Urothelium cell line (cell line): Measurements from ENCODE around the gene EPG5.
A peak's percentile ranks its signal among the peaks of the same experiment; 100 is the strongest.
"Not testable (repeated sequence)": the region's sequence is repeated elsewhere in the genome, so short reads cannot be mapped to it uniquely, and the experiment has no call there.

Experiments
- DNase-seq: peaks from one replicate; pipeline ENCODE4 v3.0.0; 2011; ENCODE audit warnings: low spot score, mixed read lengths
- FAIRE-seq: peaks from 2 replicates; lab custom pipeline; 2011; peaks lifted over from hg19 to GRCh38; lab: Jason Lieb, UNC

Gene EPG5, protein sequence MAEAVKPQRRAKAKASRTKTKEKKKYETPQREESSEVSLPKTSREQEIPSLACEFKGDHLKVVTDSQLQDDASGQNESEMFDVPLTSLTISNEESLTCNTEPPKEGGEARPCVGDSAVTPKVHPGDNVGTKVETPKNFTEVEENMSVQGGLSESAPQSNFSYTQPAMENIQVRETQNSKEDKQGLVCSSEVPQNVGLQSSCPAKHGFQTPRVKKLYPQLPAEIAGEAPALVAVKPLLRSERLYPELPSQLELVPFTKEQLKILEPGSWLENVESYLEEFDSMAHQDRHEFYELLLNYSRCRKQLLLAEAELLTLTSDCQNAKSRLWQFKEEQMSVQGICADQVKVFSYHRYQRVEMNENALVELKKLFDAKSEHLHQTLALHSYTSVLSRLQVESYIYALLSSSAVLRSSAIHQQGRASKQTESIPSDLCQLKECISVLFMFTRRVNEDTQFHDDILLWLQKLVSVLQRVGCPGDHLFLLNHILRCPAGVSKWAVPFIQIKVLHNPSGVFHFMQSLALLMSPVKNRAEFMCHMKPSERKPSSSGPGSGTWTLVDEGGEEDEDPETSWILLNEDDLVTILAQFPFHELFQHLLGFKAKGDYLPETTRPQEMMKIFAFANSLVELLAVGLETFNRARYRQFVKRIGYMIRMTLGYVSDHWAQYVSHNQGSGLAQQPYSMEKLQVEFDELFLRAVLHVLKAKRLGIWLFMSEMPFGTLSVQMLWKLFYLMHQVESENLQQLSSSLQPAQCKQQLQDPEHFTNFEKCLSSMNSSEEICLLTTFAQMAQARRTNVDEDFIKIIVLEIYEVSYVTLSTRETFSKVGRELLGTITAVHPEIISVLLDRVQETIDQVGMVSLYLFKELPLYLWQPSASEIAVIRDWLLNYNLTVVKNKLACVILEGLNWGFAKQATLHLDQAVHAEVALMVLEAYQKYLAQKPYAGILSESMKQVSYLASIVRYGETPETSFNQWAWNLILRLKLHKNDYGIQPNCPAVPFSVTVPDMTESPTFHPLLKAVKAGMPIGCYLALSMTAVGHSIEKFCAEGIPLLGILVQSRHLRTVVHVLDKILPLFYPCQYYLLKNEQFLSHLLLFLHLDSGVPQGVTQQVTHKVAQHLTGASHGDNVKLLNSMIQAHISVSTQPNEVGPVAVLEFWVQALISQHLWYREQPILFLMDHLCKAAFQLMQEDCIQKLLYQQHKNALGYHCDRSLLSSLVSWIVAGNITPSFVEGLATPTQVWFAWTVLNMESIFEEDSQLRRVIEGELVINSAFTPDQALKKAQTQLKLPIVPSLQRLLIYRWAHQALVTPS (N-terminal part only)

DNA sequence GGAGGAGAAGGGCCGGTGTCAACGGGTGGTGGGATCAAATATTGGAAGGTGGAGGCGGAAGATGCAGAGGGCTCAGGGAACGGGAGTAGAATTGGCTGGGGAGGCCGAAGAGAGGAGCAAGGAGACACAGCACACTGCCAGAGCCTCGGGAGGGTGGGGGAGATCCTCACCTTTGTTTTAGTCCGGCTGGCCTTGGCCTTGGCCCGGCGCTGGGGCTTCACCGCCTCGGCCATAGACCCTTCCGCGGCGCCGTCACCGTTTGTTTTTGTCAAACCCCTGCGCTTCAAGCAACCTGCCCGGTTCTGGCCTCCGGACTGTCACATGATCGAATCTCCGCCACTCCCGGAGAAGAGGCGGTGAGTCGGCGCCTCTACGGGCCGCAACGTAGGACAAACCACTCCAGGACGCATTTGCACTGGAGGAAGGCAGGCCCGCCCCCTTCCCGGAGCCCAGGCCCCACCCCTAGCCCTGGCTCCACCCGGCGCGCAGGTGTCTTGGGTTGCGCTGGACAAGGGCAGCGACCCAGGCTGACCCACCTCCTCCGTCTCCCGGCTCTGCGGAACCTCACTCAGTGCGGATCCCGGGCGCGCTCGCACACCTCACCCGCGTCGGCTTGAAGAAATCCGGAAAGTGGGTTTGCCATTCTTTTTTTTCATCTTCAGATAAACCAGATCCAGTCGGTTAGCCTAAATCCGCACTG, at the start of gene EPG5:
Gene EPG5 (minus strand): TSS at position 323 of the 700 bp plus-strand sequence. CDS start 90 bp downstream, at position 233.
- DNase-seq (peak; percentile 89), FAIRE-seq (no peak)

DNA sequence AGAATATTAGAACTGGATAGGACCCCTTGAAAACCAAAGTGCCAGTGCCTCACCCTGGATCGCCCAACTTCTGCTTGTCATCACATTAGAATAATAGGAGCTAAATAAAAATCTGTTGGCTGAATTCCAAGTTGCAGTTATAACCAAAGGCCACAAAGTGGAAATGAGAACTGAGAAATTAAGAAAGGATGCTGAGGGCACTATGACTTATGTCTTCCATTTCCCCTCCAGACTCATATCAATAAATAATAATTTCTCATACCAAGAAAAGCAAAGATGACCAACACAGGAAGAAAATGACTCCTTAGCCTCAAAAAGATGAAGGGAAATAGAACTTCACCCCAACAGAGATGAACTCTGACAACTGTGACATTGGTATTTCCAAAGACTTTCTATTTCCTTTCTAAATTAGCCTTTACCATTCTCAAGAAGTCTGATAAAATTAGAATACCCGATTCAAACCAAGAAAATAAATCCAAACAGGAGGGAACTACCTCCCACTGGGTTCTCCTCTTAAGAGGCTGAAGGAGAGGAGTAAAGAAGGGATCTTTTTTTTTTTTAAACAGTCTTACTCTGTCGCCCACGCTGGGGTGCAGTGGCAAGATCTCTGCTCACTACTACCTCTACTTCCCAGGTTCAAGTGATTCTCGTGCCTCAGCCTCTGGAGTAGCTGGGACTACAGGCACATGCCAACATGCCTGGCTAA, 46.5 kb upstream of the EPG5 start:
- DNase-seq: no peak
- FAIRE-seq: no peak

DNA sequence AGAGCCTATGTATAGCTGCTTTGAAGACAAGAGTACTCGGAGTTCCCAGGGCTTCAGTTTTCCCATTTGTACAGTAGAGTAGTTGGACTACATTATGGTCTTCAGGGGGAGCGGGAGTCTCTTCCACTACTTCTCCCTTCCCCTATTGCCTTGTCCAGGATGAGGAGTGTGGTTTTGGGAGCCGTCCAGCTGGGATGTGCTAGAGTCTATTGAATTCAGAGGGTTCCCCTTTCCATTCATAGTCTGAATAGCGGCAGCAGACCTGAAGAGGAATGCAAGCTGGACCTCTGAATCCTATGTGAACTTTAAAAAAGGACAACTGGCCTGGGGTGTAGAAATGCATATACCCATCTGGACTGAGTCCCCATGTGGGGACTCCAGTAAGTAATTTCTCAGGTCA, 43.5 kb upstream of the EPG5 start:
- DNase-seq: no peak
- no peak for FAIRE-seq

DNA sequence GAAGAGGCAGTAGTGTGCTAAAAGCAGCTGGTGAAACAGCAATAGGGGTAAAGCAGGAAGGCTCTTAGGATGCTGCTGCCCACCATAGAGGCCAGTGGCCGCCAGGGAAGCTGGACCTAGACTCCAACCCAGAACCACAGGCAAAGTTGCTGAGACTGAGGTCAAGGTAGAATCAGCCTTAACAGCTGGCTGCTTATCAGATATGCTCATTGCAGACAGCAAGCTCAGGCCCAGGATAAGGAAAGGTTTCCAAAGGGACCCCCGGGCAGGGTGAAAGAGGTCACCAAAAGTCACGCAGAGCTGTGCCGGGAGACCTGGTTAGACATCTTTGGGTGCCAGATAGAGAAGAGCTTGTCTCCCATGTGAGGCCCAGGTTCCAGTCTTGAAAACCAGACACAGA, 42.9 kb upstream of the EPG5 start:
- FAIRE-seq: no peak
- no peak for DNase-seq

DNA sequence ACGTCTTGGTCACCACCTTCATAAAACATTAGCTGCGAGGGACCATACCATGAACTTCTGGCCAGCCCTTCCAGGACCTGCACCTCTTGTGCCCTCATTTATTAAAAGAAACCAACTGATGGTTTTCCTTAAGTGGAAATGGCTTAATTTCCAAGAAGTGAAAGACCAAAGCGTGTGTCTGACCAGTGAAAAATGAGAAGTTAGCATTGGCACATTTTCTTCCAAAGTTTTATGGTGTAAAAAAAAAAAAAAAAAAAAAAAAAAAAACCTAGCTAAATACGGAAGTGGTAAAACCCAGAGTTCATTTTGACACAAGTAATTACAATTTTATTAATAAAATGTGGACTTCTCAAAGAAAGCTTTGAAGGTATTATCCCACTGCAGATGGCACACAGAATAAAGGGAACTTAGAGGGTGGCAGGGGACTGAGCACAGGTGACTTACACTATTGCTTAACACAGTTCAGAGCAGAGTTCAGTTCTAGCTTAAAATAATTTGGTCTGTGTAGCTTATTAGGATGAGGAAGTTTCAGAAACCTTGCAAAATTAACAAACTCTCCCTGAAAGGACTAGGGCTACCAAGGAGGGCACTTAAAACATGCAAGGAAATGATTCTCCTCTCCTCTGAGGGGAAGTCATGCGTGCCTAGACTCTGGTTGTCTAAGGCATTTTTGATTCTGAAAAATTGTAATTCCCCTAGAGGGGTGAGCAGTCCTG, 42.2 kb upstream of the EPG5 start:
- no peak for DNase-seq
- no peak for FAIRE-seq

DNA sequence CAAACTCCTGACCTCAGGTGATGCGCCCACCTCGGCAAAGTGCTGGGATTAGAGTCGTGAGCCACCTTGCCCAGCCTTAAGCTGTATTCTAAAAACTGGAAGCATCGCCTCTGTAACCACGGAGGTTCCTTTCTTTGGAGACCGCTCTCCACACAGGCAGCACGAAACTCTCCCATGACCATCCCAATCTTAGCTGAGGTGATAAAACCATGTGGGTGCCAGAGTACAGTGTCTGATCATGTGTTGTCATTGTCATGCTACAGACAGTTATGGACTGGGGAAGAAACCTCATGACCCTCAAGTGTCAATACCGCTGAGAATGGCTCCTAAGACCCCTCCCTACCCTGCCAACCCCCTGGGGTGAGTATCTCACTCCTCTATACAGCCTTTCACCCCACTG, 41.4 kb upstream of the EPG5 start:
- DNase-seq (no peak), FAIRE-seq (no peak)

DNA sequence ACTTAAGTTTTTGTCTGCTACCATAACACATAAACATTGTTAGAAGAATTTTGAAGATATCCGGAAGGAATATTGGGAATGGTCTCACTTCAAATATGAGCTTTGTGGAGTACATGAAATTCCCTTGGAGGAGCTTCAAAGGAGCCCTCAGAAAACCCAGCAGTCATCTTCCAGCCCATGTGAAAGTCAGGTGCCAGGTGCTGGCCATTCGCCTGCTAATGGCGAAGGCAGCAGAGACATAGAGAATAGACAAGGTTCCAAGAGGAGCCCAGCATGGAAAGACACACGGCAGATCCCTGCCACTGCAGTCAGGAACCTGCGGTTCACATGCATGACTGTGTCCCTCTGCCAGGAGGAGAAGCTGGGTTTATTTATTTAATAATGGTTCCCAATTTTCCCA, 40.0 kb upstream of the EPG5 start:
- no peak for FAIRE-seq

DNA sequence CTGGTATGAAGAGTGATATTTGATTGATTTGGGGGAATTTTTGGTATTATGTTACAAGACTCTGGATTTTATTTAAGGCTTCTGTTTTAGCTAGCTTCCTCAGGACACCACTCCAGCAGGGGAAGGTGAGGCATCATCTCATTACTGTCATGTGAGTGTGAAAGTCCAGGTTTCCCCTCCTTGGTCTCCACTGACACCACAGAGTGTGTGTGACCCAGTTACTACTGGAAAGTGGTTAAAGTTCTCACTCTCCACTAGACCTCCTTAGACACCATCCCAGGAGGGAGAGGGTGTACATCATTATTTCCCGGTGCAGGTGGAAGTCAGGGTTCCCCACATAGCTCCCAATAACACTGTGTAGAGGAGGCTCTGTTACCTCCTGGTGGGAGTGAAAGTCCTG, 35.8 kb upstream of the EPG5 start:
- no peak for DNase-seq
- no peak for FAIRE-seq

More for the DNA sequence above, 40.0 kb upstream of the EPG5 start:
- DNase-seq: no peak

DNA sequence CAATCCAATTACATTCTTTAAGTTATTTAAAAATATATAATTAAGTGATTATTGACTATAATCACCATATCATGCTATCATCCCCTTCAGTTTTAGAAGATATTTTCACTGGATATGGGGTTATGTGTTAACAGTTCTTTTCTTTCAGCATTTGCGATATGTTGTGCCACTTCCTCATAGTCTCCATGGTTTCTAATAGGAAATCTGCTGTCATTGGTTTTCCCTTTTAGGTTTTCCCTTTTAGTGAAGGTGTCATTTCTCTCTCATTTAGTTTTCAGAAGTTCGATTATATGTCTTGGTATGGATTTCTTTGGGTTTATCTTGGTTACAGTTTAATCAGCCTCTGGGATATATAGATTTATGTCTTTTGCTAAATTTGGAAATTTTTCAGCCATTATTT, 34.8 kb upstream of the EPG5 start:
- DNase-seq: no peak
- no peak for FAIRE-seq

DNA sequence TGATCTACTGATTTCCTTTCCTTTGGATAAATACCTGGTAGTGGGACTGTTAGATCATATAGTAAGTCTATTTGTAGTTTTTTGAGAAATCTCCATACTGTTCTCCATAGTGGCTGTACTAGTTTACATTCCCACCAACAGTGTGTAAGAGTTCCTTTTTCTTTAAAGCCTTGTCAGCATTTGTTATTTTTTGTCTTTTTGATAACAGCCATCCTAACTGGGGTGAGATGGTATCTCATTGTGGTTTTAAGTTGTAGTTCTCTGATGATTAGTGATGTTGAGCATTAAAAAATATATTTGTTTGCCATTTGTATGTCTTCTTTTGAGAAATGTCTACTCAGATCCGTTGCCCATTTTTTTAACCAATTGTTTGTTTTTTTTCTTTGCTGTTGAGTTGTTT, 33.9 kb upstream of the EPG5 start:
- no peak for DNase-seq
- no peak for FAIRE-seq

DNA sequence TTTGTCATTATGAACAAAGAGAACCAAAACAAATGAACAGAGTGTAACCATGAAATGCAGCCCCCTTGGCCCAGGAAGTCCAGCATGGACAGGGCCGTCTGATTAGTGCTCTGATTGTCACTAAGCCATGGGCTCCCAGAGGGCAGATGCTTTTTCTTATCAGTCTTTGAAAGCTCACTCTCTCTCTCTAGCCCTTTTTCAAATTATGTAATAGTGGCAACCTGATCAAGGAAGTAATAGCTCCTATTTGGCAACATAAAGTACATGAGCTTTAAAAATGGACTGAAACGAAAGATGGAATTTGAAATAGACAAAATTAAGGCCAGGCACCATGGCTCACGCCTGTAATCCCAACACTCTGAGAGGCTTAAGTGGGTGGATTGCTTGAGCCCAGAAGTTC, 32.4 kb upstream of the EPG5 start:
- DNase-seq: no peak
- no peak for FAIRE-seq

DNA sequence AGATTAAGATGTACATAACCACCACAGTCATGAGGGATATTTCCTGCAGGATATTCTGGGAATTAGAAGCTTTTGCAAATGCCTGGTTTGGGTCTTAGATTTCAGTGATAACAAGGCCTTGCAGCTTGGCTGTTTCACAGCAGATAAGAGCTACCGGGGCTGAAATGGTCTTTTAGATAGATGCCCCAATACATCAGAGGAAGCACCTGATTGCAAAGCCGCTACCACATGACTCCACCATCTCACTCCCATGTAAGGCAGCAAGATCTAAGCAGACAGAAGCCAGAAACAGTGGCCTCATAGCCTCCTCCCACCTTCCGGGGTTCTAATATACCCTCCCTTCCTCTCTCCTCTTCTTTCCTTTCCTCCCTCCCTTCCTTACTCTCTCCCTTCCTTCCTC, 31.1 kb upstream of the EPG5 start:
- no peak for DNase-seq

DNA sequence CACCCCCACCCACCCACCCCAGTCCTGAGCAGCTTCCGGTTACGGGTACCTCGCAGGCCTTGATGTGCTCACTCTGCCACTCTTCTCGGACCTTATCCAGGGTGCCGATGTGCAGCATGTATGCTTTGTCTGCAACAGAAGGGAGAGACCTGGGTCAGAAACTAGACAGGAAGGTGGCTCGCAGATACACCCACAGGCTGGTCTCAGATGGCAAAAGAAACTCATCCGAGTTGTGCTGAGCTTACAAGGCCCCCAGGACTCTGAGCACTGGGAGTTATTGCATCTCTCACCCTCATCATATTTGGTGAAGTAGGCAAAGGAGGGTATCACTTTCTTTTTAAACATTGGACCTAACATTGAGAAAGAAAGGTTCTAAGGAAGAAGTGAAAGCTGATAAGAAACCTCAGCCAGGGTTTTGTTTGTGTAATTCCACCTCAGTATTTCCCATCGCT, 30.6 kb upstream of the EPG5 start:
- DNase-seq: no peak
- FAIRE-seq: no peak

More for the DNA sequence above, 31.1 kb upstream of the EPG5 start:
- FAIRE-seq: no peak

DNA sequence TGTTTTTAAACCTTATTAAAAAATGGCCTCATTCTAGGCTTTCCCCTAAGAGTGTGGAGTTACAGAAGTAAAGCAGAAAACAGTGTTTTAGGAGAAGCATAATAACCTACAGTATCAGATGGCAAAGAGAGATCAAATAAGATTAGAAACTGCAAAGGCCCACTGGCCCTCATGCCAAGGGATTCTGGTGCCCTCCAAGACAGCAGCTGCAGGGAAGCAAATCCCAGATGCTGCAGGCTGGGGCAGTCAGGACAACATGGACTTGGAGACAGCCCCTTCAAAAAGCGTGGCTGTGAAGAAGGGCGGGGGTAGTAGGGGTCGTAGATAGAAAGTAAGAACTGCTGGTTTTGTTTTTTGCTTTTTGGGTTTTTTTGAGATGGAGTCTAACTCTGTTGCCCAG, 28.3 kb upstream of the EPG5 start:
- no peak for FAIRE-seq

DNA sequence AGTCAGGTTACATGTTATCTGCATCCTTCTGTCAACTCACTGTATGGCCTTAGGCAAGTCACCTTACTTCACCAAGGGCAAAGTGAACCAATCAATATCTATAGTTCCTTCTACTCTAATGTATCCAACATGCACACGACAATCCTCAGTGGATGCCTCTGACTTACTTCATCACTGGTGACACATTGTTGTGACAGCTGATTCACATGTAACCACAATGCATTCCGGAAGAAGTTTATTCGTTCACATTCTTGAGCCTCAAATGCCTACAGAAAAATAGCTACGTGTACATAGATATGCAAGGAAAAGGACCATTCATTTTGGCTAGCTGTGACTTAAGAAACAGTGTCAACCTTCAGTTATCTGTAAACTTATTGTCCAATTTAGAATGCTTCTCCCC, 26.3 kb upstream of the EPG5 start:
- DNase-seq: peak; percentile 31
- no peak for FAIRE-seq

More for the DNA sequence above, 28.3 kb upstream of the EPG5 start:
- no peak for DNase-seq

DNA sequence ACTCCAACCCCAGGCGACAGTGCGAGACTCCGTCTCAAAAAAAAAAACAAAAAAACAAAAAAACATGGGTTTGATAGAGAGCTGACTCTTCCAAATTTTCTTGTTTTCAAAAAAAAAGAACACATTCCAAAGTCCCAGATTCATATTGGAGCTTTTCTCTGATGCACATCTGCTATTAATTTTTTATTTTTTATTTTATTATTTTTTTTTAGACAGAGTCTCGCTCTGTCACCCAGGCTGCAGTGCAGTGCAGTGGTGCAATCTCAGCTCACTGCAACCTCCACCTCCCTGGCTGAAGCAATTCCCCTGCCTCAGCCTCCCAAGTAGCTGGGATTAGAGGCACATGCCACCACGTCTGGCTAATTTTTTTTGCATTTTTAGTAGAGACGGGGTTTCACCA, 25.4 kb upstream of the EPG5 start:
- DNase-seq, FAIRE-seq: not testable (repeated sequence)

DNA sequence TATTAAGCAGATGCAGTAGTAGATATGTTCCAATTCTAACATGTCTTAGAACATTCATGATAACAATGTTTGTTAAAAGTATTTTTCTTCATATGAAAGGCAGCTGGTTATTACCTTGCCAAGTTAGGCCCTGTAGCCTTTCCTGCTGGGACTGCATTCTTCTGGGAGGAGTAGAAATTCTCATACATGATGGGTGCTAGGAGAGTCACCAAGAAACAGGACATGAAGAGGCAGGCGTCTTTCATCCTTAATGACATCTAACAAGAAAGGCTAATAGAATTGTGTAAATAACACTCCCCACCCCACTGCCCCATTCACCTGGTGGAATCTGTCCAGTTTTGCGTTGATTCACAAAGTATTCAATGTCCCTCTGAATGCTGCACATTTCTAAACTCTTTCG, 24.7 kb upstream of the EPG5 start:
- FAIRE-seq: no peak

DNA sequence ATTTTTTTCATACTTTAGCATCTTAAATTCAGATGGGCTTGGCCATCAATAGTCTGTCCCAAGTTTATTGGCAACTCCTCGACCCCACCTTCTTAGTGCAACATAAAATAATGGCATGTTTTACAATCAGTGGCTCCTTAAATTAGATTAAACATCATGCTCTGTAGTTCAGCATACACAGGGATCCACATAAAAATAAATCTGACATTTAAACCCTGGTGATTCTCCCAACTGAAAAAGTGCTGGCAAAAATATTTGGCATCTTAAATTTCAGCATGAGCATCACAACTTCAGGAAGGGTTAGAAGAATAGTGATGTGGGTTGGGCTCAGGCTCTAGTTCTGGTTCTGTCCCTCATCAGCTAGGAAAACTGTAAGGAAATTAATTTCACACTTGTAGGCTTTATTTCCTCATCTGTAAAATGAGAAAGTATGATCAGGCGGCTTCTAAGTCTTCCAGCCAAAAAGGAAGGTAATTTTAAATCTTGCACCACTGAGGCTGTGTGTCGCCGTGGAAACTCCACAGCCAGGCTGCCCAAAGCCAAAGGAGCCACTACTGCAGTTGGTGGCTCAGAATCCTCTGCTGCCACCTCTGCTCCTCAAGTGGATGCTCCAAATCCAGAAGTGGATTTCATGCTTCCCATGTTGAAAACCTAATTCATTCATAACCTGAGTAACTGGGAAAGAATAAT, 17.6 kb upstream of the EPG5 start:
- FAIRE-seq: no peak
- DNase-seq: no peak

More for the DNA sequence above, 24.7 kb upstream of the EPG5 start:
- no peak for DNase-seq
